NCI-H345 treated with DMSO at 0.1 percent for 48 hours (cell line): ENCODE results near the gene CES3.

Experiments
- DNase-seq: peaks from one replicate; lab custom pipeline; 2025; ENCODE audit not compliant: unreplicated experiment; lab: John Stamatoyannopoulos, UW

Gene CES3, protein sequence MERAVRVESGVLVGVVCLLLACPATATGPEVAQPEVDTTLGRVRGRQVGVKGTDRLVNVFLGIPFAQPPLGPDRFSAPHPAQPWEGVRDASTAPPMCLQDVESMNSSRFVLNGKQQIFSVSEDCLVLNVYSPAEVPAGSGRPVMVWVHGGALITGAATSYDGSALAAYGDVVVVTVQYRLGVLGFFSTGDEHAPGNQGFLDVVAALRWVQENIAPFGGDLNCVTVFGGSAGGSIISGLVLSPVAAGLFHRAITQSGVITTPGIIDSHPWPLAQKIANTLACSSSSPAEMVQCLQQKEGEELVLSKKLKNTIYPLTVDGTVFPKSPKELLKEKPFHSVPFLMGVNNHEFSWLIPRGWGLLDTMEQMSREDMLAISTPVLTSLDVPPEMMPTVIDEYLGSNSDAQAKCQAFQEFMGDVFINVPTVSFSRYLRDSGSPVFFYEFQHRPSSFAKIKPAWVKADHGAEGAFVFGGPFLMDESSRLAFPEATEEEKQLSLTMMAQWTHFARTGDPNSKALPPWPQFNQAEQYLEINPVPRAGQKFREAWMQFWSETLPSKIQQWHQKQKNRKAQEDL

DNA sequence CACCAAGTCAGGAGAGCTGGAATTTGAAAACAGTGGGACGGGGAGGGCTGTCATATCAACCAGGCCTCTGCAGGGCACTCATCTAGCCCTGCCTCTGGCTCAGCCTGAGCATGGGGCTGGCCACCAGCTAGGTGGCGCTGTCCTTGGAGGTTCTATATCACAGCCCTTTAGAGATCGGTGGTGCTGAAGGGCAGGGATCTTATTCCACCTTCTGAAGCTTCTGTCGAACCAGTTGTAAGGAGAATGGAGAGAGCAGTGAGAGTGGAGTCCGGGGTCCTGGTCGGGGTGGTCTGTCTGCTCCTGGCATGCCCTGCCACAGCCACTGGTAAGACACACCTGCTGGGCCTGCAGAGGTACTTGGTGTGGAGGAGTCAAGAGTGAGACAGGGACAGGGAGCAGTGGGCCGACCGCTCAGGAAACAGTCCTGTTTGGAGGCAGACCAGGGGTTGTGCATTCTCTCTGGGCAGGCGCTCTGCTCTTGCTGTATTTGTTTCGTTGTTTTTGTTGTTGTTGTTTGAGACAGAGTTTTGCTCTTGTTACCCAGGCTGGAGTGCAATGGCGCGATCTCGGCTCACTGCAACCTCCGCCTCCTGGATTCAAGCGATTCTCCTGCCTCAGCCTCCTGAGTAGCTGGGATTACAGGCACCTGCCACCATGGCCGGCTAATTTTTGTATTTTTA lies at the start of gene CES3:
Gene CES3, plus strand, starts transcription at position 202 of the 680 bp plus-strand sequence. Its CDS starts 42 bp downstream, at position 244.
- no peak for DNase-seq

DNA sequence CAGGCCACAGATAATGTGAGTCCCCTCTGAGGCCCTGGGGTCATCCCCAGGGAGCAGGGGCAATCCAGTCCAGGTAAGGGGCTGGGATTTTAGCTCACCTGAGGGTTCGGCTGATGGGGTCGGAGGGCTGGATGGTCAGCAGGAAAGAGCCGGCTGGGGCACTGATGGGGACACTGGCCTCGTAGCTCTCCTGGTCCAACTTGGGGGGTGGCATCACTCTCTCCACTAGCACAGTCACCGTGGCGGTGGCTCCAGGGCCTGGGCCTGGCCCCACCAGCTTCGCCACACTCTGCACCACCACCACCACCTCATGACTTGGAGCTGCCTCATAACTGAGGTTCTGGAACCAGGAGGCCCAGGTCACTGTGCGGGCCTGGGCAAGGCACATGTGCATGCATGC lies 49.3 kb upstream of the CES3 start:
- no peak for DNase-seq

DNA sequence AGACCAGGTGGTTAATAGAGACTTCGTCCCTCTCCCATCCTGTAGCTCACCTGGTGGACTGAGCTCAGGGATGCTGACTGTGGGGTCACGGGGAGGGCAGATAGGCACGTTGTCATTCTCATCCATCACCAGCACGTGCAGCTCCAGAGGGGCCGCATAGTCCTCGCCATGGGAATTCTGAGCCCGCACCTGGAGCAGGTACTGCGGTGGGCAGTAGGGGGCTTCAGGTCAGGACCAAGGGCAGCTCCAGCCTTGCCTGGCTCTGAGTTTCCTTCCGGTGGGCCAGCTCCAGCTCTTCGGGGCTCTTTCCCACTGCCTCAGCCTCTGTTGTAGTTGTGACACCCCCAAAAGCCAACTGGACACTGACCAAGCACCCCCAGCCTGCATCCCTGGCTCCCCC lies 48.0 kb upstream of the CES3 start:
- DNase-seq: no peak

DNA sequence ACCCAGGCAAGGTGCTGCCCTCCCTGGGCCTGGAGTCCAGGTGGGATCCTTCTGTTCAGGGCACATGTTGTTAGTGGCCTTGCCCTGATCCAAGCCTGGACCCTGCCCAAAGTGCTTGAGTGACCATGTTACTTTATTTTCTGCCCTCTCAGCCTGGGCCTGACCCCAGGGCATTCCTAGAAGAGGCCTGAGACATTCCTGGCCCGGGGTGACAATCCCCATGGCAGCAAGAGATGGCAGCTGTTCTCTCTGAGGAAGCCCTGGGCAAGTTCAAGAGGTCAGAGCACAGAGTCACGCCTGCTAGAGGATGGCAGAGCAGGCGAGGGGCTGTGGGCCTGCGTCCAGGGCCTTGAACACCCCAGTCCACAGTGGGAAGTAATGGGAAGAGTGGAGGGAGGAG lies 47.4 kb upstream of the CES3 start:
- no peak for DNase-seq

DNA sequence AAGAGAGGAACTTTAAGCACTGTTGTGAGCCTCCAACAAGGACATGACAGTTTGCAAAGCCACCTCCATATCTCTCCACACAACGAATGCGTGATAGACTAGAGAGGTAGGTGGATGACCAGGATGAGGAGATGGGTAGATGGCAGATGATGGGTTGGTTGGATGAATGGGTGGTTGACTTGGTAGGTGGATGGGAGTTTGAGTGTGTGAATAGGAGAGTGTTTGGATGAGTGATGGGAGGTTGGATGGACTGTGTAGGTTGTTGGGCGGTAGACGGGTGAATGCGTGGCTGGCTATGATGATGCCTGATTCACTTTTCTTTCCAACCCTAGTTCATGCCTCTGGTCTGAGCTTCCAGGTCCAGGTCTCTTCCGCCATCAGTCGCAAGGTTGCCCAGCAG lies 46.5 kb upstream of the CES3 start:
- DNase-seq: no peak

DNA sequence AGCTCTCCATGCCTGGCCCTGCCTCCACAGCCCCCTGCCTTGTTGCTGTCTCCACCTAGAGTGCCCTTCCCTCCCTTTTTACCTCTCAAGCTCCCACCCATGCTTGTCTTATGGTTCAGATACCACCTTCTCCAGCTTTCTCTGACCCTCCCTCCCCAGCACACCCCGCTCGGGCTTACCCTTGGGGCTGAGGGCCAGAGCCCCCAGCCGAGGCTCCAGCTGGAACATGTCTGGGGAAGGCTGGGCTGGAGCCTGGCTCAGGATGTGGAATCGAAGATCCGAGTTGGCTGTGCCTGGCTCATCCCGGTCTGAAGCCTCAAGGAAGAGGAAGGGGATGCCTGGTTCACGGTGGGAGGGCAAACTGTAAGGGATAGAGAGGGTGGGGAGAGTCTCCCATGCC lies 46.0 kb upstream of the CES3 start:
- no peak for DNase-seq

DNA sequence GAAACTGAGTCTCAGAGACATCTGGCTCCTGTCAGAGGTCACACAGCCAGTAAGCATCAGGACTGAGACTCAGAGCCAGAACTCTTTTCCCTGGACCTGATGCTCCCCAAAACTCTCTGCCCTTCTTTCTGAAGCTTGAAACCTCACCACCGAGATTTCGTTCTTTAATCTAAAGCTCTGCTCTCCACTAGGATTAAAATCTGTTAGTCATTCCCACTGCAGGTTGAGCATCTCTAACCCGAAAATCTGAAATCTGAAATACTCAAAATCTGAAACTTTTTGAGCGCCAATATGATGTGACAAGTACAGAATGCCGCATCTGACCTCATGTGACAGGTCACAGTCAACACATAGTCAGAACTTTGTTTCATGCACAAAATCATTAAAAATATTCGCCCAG lies 44.5 kb upstream of the CES3 start:
- DNase-seq: no peak

DNA sequence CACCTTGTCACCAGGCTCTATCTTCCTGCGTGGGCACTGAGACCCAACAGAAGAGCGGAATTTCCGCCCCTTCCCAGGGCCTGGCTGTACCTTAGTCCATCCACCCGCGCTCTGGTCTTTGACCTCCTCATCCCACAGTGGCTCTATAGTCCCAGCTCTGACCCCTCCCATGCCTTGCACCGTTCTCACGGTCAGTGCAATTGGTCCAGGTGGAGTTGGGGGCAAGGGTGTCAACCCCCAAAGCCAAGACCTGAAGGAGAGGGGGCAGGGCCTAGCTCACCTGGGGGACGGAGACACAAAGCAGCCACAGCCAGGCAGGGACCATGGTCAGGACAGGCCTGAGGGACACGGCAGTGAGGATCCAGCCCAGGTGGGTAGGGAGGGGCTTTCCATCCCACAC lies 43.3 kb upstream of the CES3 start:
- DNase-seq: no peak

DNA sequence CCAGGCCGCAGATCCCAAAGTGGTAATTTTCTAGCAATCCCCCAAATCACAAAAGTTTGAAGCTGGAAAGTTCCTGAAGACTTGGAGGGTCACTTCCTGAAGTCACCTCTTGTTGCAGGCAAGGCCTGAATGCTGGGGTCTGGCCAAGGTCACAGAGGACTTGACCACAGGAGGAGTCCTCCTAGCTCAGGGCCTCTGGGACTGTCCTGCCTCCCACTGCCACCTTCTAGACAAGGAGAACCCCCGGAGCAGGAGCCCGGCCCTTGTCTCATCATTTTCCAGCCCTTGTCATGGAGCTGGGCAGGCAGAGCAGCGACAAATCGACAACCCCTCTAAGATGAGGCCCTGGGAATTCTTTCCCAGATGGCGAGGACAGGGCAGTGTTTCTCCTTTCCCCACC lies 42.7 kb upstream of the CES3 start:
- DNase-seq: no peak

DNA sequence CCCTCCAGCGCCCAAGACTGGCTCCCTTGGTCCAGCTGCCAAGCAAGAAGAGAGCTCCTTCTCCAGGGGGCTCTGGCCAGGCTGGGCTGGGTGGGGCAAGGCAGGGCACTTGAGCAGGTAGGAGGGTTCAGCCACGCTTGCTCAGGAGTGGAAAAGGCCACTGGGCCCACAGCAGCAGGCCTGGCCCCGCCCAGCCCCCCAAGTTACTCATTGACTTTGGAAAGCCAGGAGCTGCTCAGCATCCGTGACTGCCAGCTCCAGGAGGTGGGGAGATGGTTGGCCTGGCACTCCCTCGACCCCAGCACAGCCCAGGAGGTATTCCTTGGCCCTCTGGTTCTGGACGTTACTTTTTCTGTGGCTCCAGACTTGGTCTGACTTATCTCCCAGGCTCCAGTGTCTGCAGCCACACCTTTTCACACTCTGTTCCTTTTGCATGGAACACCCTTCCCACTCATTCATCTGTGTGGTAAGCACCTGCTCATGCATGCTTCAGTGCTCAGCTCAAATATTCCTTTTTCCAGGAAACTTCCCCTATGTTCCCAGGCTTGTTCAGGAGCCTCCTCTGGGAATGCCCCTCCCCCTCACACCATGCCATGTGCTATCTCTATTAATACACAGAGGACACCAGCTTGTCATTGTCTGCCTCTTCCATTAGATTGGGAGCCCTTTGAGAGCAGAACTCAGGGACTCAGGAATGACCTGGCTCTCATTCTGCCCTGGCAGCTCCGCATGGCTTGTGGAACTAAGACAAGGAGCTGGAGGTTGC lies 42.1 kb upstream of the CES3 start, which contains the start of gene CDH16:
Gene CDH16, minus strand, starts transcription at position 83 of the 766 bp plus-strand sequence. CDS start 820 bp downstream, outside the sequence.
- DNase-seq: no peak

DNA sequence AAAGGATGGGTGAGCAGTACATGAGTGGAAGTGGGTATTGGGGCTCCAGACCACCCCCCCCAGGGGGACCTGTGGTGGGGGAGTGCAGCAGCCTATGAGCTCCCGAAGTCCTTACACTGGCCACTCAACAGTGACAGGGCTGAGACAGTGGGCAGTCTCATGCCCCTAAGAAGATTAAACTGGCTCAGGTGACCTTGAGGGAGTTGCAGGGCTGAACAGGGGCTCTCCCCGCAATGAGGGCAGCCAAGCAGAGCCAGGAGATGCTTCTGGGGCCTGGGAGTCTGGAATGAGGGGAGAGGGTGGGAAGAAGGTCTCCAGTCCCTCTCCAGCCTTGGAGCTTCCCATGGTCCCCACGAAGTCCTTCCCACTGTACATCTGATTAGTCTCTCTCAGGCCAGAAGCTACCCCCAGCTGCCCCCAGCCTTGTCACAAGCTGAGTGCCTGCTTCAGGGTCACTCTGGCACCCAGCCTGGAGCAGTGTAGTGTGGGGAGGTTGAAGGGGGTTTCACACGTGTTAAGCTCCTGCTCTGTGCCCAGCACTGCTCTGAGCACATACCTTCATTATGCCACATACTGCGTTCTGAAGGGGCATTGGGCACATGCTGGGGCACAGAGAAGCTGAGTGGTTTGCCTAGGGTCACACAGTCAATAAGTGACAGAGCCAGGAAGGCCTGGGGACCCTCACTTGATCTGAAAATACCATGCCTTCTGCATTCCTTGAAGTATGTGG lies 41.3 kb upstream of the CES3 start:
- no peak for DNase-seq

DNA sequence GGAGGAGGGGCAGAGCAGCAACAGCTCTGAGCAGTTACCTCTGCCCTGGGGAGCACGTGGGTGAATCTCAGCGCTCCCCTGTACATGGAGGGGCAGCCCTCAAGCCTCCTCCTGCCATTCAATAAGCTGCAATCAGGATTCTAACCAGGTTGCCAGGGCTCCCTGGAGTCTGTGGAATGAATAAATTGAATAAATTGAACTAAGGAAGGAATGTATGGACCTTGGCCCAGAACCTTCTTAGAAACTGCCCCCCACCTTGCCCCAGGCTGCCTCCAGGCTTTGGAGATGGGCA lies 40.8 kb upstream of the CES3 start:
- DNase-seq: no peak

DNA sequence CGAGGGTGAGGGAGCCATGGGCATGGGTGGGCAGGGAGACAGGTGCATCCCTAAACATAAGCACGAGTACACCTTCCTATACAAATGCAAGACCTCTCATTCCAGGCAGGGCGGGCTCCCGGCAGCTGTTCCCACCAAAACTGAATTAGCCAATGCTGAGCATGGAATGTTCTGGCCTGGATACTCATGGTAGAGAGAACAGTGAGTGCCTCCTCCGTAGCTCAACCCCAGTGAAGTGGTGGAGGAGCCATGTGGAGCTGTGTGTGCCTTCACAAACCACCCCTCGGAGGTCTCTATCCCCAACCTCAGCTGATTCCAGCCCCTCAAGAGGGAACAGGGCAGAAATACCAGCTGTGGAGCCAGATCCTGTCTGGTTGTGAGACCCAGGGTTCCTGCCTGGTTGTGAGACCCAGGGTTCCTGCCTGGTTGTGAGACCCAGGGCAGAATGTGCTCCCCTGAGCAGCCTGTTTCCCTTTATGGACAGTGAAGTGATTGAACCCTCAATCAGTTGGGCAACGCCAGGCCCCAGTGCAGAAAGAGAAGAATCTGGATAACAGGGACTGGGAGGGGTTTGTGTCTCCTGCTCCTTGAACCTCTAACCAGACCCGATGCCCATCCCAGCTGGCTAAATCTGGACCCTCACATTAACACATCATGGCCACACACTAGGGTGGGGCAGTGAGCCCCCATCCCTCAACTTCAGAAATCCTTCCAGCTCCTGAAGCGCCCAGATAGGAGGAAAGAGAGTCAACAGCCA lies 40.0 kb upstream of the CES3 start:
- no peak for DNase-seq

DNA sequence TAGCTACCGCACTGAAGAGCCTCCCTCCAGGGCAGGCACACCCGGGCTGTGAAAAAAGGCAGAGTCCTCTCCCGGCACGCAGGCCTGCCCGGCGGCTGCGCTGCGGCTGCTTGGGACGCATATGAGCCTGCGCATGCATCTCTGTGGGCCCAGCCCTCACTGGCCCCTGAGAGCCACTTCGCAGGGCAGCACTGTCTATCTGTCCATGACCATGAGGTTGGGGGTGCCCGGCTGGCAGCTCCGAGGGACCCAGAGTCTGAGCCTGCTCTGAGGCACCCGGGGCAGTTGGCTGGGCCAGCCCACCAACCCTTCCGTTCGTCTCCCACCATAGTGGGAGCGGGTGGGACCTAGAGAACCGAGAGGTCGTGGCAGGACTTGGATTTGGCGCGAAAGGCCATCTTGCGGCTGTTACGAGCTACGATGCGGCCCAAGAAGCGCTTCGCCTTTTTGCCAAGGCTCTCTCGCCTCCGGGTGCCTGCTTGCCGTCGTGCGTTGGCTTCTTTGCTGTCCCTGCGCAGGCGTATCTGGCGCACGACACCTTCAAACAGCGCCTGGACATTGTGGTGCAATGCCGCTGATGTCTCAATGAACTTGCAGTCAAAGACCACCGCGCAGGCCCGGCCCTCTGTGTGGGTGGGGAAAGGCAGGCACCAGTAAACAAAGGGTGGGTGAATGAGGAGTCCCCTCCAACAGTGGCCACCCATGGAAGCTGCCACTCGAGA lies 39.2 kb upstream of the CES3 start:
- no peak for DNase-seq

DNA sequence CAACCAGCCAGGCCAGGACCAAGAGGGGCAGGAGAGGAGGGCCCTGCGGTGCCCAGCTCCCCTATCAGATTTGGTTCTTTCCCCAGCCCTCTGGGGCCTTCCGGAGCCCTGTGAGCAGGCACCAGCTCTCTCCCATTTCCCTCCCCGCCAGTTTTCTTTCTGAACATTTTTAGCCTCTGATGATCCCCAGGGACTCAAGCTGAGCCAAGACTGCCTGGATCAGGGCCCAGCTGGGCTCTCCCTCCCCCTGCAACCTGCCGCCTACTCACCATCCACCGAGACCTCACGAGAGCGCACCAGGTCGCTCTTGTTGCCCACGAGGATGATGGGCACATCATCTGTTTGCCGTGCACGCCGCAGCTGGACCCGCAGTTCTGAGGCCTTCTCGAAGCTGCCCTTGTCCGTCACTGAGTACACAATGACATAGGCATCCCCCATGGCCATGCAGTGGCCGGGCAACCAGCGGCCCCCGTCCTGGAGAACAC lies 37.8 kb upstream of the CES3 start:
- DNase-seq: no peak

DNA sequence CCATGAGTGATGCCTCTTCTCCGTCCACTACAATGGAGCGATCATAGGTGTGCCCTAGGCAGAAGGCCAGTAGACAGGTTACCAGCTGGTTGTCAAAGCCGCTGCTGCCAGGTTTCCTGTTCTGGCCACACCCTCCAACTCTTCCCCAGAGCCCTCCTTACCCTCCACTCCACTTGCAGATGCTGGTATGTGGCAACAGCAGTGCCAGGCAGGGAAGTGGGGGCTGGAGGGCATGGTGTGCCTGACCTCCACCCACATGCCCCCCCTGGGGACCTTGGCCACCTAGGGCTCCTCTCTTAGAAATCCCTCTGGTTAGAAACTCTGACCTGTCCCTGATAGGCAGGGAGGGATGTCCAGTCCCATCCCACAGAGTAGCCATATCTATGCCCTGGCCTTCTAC lies 37.2 kb upstream of the CES3 start:
- no peak for DNase-seq

DNA sequence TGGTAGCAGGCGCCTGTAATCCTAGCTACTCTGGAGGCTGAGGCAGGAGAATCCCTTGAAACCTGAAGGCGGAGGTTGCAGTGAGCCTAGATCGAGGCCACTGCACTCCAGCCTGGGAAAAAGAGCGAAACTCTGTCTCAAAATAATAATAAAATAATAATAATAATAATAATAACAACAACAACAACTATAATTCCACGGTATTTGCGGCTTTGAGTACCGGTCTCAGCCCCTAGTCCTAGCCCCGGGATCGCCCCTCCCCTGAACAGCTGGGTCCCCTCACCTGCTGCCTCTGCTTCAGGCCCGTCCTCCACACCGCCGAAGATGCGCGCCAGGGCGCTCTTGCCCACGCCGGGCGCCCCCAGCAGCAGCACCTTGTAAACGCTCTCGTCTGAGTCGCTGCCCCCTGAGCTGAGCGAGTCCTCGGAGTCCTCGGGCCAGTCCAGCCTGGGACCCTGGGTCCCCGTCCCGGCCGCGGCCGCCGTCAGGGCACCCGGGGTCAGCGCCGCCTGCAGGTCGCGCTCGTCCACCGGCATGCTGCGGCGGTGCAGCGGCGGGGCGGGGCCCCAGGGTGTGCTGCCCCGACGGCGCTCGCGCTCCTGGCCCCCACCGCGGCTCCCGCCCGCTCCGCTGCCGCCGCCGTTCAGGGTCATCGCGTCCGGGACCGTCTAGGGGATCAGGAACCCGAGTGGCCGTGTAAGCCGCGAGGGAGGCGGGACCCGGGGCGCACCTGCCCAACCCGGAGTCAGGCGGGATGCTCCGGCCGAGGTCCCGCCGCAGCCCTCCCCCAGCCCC lies 36.3 kb upstream of the CES3 start:
- DNase-seq: no peak

DNA sequence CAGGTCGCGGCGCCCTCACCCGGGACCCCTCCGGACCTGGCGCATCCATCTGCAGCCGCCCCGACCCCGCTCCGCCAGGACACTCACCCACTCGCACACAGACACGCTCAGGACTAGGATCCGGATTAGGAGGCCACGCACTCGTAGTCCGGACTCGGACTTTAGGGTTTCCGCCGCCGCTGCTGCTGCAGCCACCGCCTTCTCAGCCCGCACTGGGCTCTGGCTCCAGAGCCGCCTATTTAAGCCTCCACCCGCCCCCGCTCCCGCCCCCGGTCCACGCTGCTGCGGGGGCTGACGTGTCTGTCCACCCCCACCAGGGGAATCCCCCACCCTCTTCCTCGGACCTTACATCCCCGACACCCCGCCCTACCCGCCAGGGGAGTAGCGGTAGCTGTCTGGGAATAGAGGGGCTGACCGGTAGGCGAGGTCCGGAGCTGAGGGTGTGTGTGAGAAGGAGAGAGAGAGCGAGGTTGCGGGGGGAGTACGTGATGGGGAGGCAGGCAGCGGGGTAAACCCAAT lies 35.7 kb upstream of the CES3 start, which contains the start of gene RRAD:
Gene RRAD, minus strand, starts transcription at position 214 of the 519 bp plus-strand sequence. CDS start 356 bp downstream, outside the sequence.
- no peak for DNase-seq
